HCT116 (cell line): Measurements from ENCODE around the gene RPLP2. TPM values are rescaled to one million over a fixed set of nuclear protein-coding genes. Genes with fewer than 3 reads are reported as not detected.

ENCODE experiments used
- ATAC-seq: fragments of 200-7000 bp; cut with Tn5 transposase; 2 replicates; pipeline ENCODE4 v1.9.1; 2020; ENCODE audit warnings: mild to moderate bottlenecking, moderate library complexity
- BruUV-seq: library from RNA; stranded (reverse); fragments of 400-500 nt; replicated peaks from 2 replicates; lab custom pipeline; 2021; lab: Mats Ljungman, UMichigan
- CTCF ChIA-PET: fragments of 300-600 bp; sonication (Branson Sonifier 250); formaldehyde crosslinking; loops from one replicate; lab custom pipeline; 2021; ENCODE audit warnings: antibody characterized with exemption; lab: Charles Lee
- POLR2A ChIA-PET: fragments of 300-600, 350-600 bp; sonication (Branson Sonifier 250); formaldehyde crosslinking; loops from one replicate; lab custom pipeline; 2021; ENCODE audit warnings: antibody characterized with exemption; lab: Charles Lee
- RAD21 ChIA-PET, 2 experiments: fragments of 300-600 bp; sonication (Branson Sonifier 250); formaldehyde crosslinking; loops; one replicate each; lab custom pipeline; 2023; ENCODE audit warnings: low total read pairs in 2 of 2; ENCODE audit not compliant: uncharacterized antibody in 2 of 2, unreplicated experiment in 2 of 2, low non-redundant PET in 1 of 2; lab: Charles Lee
- DNase-seq: peaks from one replicate; pipeline ENCODE4 v3.0.0-alpha.2; 2010; ENCODE audit warnings: low read depth, low spot score
- H2AFZ ChIP-seq: fragments of 200-600 bp; shearing (Covaris generic), sonication (generic); 2 replicates; pipeline ENCODE4 v1.6.1; 2017; ENCODE audit warnings: low read depth, mixed run types, mixed read lengths, antibody characterized with exemption, low read length; ENCODE audit not compliant: poor library complexity, severe bottlenecking
- H3K27ac ChIP-seq: 2 replicates; pipeline ENCODE4 v1.5.1; 2012; ENCODE audit warnings: low read depth, low read length
- H3K27me3 ChIP-seq: fragments of 200-600 bp; sonication (generic); 2 replicates; pipeline ENCODE4 v1.6.1; 2016; ENCODE audit warnings: mixed run types, low read length, mixed read lengths; ENCODE audit not compliant: insufficient read depth
- H3K36me3 ChIP-seq, 2 experiments: fragments of 200-500 bp in 1 of 2; fragments of 200-600 bp in 1 of 2; sonication (Bioruptor generic) in 1 of 2; sonication (generic) in 1 of 2; 2 replicates each; pipeline versions ENCODE4 v1.5.1 to v1.6.1; 2014 to 2016; ENCODE audit warnings: low read length in 2 of 2, inconsistent platforms in 1 of 2, mixed read lengths in 1 of 2, mixed run types in 1 of 2; ENCODE audit not compliant: insufficient read depth in 2 of 2, control insufficient read depth in 1 of 2
- H3K4me1 ChIP-seq, 2 experiments: fragments of 200-600 bp in 1 of 2; sonication (generic) in 1 of 2; 2 replicates each; pipeline versions ENCODE4 v1.5.1 to v1.6.1; 2012 to 2017; ENCODE audit warnings: low read length in 2 of 2, inconsistent platforms in 1 of 2, mild to moderate bottlenecking in 1 of 2, mixed read lengths in 1 of 2, mixed run types in 1 of 2, moderate library complexity in 1 of 2; ENCODE audit not compliant: insufficient read depth in 2 of 2, control insufficient read depth in 1 of 2
- H3K4me2 ChIP-seq: fragments of 200-600 bp; sonication (generic); 2 replicates; pipeline ENCODE4 v1.6.1; 2017; ENCODE audit warnings: mixed run types, low read length, mixed read lengths
- H3K4me3 ChIP-seq, 2 experiments: fragments of 200-600 bp in 1 of 2; sonication (generic) in 1 of 2; replicated peaks in 1 of 2; 2 replicates each; pipeline ENCODE4 v1.5.1; 2011 to 2016; ENCODE audit warnings: low read length in 2 of 2, control low read depth in 1 of 2, low read depth in 1 of 2, mild to moderate bottlenecking in 1 of 2, mixed read lengths in 1 of 2, mixed run types in 1 of 2
- H3K79me2 ChIP-seq: fragments of 200-600 bp; sonication (generic); 2 replicates; pipeline ENCODE4 v1.6.1; 2017; ENCODE audit warnings: mild to moderate bottlenecking, mixed run types, low read length, moderate library complexity, mixed read lengths; ENCODE audit not compliant: insufficient read depth
- H3K9ac ChIP-seq: fragments of 200-600 bp; sonication (generic); 2 replicates; pipeline ENCODE4 v1.6.1; 2016; ENCODE audit warnings: low read length, mixed read lengths
- H3K9me2 ChIP-seq: fragments of 200-600 bp; sonication (generic), shearing (Covaris generic); 2 replicates; pipeline ENCODE4 v1.6.1; 2017; ENCODE audit warnings: mixed run types, mild to moderate bottlenecking, moderate library complexity; ENCODE audit not compliant: insufficient read depth
- H3K9me3 ChIP-seq, 2 experiments: fragments of 200-500 bp in 1 of 2; fragments of 200-600 bp in 1 of 2; sonication (Bioruptor generic) in 1 of 2; sonication (generic) in 1 of 2; 2 replicates each; pipeline ENCODE4 v1.6.1; 2014 to 2017; ENCODE audit warnings: low read length in 2 of 2, mixed read lengths in 2 of 2, inconsistent platforms in 1 of 2, low read depth in 1 of 2, mild to moderate bottlenecking in 1 of 2, mixed run types in 1 of 2, moderate library complexity in 1 of 2; ENCODE audit not compliant: control insufficient read depth in 1 of 2, insufficient read depth in 1 of 2
- H4K20me1 ChIP-seq: fragments of 200-600 bp; sonication (generic), shearing (Covaris generic); 2 replicates; pipeline ENCODE4 v1.6.1; 2017; ENCODE audit warnings: mixed run types, mild to moderate bottlenecking, moderate library complexity; ENCODE audit not compliant: insufficient read depth
- ATF3 ChIP-seq: IDR thresholded peaks from 2 replicates; pipeline ENCODE4 v1.6.1; 2012
- CTCF ChIP-seq, 3 experiments: fragments of 200-600 bp in 1 of 3; sonication (generic) in 1 of 3; IDR thresholded peaks in 2 of 3; conservative IDR thresholded peaks in 1 of 3; 2 replicates each; pipeline ENCODE4 v1.5.1; 2012 to 2017; ENCODE audit warnings: low read depth in 2 of 3, low read length in 2 of 3, antibody characterized with exemption in 1 of 3, borderline replicate concordance in 1 of 3, control low read depth in 1 of 3, mild to moderate bottlenecking in 1 of 3, mixed read lengths in 1 of 3, mixed run types in 1 of 3, moderate library complexity in 1 of 3; ENCODE audit not compliant: insufficient read depth in 1 of 3
- EGR1 ChIP-seq: IDR thresholded peaks from 2 replicates; pipeline ENCODE4 v1.6.1; 2012; ENCODE audit warnings: low read depth
- ELF1 ChIP-seq: IDR thresholded peaks from 2 replicates; pipeline ENCODE4 v1.6.1; 2012; ENCODE audit warnings: low read depth, borderline replicate concordance
- EZH2 ChIP-seq: fragments of 200-600 bp; sonication (generic); IDR thresholded peaks from 2 replicates; pipeline ENCODE4 v1.6.1; 2017; ENCODE audit warnings: antibody characterized with exemption, mixed run types
- POLR2A ChIP-seq: IDR thresholded peaks from 2 replicates; pipeline ENCODE4 v1.7.0; 2011; ENCODE audit warnings: borderline replicate concordance; ENCODE audit not compliant: insufficient read depth, insufficient read length; ENCODE audit errors: extremely low read depth
- REST ChIP-seq: IDR thresholded peaks from 2 replicates; pipeline ENCODE4 v1.6.1; 2012; ENCODE audit warnings: low read depth
- SRF ChIP-seq: IDR thresholded peaks from 2 replicates; pipeline ENCODE4 v1.6.1; 2012; ENCODE audit warnings: low read depth
- TCF7L2 ChIP-seq: IDR thresholded peaks from 2 replicates; pipeline ENCODE4 v1.7.0; 2011; ENCODE audit warnings: borderline replicate concordance, inconsistent platforms; ENCODE audit not compliant: insufficient read depth, insufficient read length; ENCODE audit errors: extremely low read depth
- ZBTB33 ChIP-seq: IDR thresholded peaks from 2 replicates; pipeline ENCODE4 v1.6.1; 2011; ENCODE audit warnings: mild to moderate bottlenecking, low read length, moderate library complexity; ENCODE audit not compliant: insufficient replicate concordance; ENCODE audit errors: extremely low read depth
- intact Hi-C: fragments of 100-400 bp; cut with micrococcal nuclease; formaldehyde crosslinking; loops from 2 replicates; pipeline ENCODE4 v1.10.0; 2022
- total RNA-seq: library from RNA; stranded (reverse); gene quantifications from one replicate; pipeline ENCODE4 v1.2.1, GENCODE V29; 2021; ENCODE audit not compliant: unreplicated experiment

RPLP2 gene
- total RNA-seq, 1 experiment from 2014 or later, result 3,615 TPM

- H3K9me3 ChIP-seq, result no peaks in the 10 kb centered on the region
- intact Hi-C loops, result no loop called here
- no peak overlapping the region for H2AFZ ChIP-seq
- H3K4me1 ChIP-seq, result peaks cover 8 to 22% of the 10 kb centered on the region in 2 experiments
- H3K27ac ChIP-seq, result peak overlapping the region; percentile 26; the same call in 1 of the 2 replicates
- H3K9me2 ChIP-seq, result no peaks in the 10 kb centered on the region
- BruUV-seq, result no TSS peak
- no peak overlapping the region for H3K4me3 ChIP-seq
- no peaks in the 10 kb centered on the region for H3K27me3 ChIP-seq
- H4K20me1 ChIP-seq, result no peaks in the 10 kb centered on the region
- no peak for ATAC-seq
- H3K36me3 ChIP-seq, result peaks cover 19 to 41% of the 10 kb centered on the region in 2 experiments; a peak in 3 of 4 replicates
- H3K9ac ChIP-seq, result no peak overlapping the region
- ChIA-PET RAD21 (no interaction called here), POLR2A (no interaction called here), CTCF (no interaction called here)
- H3K4me2 ChIP-seq, result no peak overlapping the region
- no peak for DNase-seq
- peaks cover 73% of the 10 kb centered on the region for H3K79me2 ChIP-seq
- no peak for TF ChIP-seq EZH2
- TF ChIP-seq ZBTB33, result no peak
- TF ChIP-seq SRF, result no peak
- TF ChIP-seq REST, result no peak
- TF ChIP-seq ATF3, result no peak
- no peak for TF ChIP-seq POLR2A
- no peak for TF ChIP-seq ELF1
- no peak for TF ChIP-seq CTCF (IDR thresholded peaks at IDR 0.05 in 2 of 3, conservative IDR thresholded peaks at IDR 0.05 in 1 of 3; ENCODE audit: borderline replicate concordance in 1 of 3, insufficient read depth in 1 of 3, low read depth in 2 of 3, low read length in 2 of 3)
- TF ChIP-seq TCF7L2, result no peak
- TF ChIP-seq EGR1, result no peak
Measured at GRCh38 chr11:773425-773824, 36.3 kb upstream of the RPLP2 start.
